HG02798 (cell line): Measurements from ENCODE around the gene CERK.

Source experiments
- ATAC-seq: cut with Tn5 transposase; IDR thresholded peaks from one replicate; pipeline ENCODE4 v1.9.1; 2021; ENCODE audit warnings: mild to moderate bottlenecking; ENCODE audit not compliant: unreplicated experiment, poor library complexity

Gene CERK

DNA sequence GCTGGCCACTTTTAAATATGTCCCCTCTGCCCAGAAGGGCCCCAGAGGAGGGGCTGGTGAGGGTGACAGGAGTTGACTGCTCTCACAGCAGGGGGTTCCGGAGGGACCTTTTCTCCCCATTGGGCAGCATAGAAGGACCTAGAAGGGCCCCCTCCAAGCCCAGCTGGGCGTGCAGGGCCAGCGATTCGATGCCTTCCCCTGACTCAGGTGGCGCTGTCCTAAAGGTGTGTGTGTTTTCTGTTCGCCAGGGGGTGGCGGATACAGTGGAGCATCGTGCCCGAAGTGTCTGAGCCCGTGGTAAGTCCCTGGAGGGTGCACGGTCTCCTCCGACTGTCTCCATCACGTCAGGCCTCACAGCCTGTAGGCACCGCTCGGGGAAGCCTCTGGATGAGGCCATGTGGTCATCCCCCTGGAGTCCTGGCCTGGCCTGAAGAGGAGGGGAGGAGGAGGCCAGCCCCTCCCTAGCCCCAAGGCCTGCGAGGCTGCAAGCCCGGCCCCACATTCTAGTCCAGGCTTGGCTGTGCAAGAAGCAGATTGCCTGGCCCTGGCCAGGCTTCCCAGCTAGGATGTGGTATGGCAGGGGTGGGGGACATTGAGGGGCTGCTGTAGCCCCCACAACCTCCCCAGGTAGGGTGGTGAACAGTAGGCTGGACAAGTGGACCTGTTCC, 71.3 kb downstream of the CERK start:
- no peak for ATAC-seq

DNA sequence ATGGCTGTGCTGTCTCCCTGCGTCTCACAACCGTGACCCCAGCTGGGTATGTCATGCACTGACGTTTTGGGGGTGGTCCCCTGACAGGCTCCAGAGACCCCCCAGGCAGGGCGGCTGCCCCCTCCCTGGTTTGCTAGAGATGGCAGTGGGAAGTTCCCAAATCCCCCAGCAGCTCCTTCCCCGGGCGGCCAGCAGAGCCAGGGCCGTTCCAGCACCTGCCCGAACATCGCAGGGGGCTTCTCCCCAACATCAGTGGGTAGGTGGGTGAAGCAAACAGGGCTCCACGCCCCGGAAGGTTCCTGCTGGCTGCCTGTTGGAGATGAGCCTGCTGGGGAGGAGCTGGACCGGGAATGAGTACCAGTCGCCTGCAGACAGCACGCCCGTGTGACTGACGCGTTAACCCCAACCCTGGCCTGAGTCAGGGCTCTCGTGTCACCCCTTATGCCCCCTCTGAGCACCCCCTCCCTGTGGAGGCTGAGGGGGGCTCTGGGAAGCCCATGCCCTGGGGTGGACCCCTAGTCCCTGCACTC, 72.2 kb downstream of the CERK start:
- no peak for ATAC-seq

DNA sequence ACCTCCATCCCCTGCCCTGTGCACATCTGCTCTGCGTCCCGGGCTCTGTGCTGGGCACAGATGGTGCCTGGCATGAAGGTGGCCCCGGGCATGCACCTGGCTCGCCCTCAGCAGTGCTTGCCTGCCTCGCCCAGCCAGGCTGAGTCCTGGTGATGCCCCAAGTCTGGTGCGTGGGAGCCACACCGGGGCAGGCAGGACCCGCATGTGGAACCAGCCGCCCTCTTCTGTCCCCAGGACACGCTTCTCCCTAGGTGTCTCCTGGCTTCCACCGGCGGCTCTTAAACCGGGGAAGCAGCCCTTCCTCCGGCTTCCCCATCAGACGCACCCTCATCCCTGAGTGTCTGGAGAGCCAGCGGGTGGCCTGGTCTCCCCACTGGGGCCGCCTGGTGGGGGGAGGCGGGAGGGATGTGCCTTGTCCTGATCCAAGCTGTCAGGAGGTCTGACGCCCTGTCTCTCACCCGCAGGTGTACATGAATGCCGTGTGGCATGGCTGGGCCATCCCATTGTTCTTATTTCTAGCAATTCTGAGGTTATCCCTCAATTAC, 72.8 kb downstream of the CERK start:
- no peak for ATAC-seq

DNA sequence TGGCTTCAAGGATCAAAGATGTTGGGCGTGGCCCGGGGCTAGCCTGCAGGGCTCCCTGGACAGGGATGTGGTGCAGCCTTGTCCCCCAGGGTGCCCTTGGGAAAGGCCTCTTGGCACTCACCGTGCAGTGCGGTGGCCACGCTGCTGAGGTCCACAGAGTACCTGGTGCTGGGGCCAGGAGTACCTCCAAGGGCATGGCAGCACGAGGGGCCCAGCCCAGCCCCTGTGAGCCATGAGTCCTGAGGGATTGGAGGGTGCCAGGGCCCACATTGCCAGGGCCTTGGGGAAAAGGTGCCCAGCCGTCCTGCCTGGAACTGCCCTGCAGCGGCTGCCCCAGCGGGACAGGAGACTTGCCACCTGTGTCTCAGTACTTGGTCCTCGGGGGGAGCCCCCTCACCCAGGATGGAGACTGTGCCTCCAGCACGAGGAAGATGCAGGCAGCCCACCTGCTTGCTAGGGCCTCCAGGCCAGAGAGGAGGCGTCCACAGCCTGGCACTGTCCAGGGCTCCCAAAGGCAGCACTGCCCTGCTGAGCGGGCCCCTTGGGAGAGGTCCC, 73.7 kb downstream of the CERK start:
- no peak for ATAC-seq

DNA sequence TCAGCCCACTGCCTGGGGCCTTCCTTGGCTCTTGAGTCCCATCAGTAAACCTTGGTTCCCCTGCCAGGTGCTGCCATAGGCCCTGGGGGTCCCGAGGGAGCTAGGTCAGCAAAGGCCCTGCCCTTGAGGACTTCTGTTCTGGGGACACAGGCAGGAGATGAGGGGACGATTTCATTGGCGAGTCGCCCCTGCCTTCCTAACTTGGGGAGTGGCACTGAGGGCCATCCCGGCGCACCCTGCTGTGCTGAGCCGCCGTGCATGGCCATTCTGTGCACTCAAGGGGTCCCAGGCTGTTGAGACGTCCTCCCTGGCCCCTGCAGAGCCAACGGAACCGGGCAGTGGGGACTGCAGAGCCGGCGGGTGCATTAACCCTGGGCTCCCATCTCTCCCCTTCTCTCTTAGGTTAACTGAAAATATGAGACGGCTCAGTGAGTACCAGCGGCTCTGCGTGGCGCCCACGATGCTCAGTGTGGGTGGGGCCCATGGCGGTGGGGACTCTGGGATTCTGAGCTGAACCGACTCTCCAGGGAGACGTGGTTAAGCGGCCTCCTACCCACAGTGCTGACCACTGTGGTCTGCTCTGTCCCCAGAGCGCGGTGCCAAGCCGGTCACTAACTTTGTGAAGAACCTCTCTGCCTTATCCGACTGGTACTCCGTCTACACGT, 74.5 kb downstream of the CERK start:
- no peak for ATAC-seq

GRCh38 chr22:46663001-46663400, 75.1 kb downstream of the CERK start:
- no peak for ATAC-seq

GRCh38 chr22:46662226-46662625, 75.8 kb downstream of the CERK start:
- ATAC-seq = no peak

DNA sequence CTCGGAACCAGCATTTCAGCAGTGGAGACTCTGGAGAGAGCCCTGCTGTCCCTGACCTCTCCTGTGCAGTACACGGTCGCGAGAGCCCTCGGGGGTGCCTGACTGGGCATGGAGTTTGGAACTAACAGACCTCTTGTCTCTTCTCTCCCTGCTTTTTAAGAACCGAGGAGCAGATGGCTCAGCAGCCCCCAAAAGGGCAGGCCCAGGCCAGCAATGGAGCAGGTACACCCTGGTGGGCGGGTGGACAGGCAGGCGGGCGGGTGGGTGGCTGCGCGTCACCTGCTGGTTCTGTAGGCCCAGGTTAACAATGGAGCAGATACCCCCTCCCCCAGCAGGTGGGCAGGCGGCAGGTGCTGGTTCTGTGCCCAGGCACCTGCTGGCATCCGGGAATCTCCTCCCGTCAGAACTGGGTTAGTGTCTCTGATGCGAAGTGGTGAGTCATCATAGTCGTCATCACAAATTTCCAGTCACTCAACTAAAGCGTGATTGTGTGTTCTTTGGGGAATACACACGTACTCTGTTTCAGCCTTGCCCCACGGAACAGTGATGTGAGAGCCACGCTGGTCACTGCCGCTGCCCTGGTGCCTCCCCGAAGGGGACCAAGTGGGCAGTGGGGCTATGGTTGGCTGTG, 76.7 kb downstream of the CERK start:
- ATAC-seq = no peak

GRCh38 chr22:46660604-46661201, 77.3 kb downstream of the CERK start:
- no peak for ATAC-seq

DNA sequence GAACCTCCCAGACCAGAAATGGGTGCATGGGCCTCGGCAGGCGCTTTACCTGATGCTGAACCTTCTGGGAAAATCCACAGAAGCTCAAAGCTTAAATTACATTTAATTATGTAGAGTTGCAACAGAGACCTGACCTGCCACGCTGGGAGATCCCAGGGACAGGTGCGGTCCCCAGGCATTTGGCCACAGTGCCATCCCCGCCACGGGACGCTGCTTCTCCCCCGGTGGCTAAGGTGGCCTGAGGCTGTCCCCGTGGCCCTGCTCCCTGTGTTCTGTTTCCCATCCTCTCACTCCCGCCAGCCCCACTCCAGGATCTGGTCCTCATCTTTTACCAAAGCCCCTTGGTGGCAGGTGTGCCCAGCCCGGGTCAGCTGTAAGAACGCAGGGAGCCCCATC, 78.3 kb downstream of the CERK start:
- ATAC-seq = no peak

GRCh38 chr22:46659059-46659790, 78.8 kb downstream of the CERK start:
- ATAC-seq = no peak

- ATAC-seq = no peak
These were observed 79.8 kb downstream of the CERK start for GRCh38 chr22:46657996-46658947.

DNA sequence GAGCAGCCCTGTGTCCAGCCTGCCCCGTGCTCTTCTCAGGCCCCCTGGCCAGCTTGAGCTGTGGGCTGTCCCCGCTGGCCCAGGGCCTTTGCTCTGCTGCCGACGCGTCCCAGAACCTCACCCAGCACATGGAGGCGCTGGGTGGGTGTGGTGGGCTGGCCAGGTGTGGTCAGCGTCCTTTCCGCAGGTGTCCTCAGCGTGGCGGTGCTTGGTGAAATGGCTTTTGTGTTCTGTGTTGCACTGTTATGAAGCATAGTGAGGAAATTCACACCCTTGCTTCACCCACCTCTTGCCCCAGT, 80.4 kb downstream of the CERK start:
- ATAC-seq = no peak

GRCh38 chr22:46656856-46657654, 81.0 kb downstream of the CERK start:
- no peak for ATAC-seq

DNA sequence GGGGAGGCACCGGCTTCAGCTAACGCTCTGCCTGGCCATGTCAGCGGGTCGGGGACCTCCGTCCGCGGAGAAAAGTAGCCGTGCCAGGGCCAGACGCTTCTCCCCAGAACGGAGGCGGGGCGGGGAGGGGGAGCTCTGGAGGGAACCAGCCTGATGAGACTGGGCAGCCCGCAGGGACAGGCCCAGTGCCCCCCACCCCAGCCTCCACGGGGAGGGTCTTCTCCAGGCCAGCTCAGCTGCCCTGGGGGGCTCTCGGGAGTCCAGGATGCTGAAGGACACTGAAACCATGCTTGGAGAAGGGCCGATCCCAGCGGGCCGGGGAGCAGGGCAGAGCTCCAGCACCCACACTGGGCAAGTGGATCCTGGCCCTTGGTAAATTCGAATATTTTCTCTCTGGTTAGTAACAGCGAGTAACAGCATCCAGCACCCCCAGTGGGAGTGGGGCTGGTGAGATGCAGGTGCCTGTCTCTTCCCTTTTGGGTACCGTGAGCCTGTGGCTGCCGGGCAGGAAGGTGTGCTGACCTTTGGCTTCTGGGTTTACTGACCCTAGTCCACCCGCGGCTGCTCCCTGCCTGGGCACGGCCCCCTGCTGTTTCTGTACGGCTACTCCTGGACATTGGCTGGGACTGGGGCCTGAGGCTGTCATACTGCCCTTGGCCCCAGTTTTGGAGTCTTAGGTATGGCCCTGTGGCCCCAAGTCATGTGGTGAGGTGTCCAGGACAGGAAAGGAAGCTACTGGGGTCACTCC, 82.0 kb downstream of the CERK start:
- ATAC-seq = no peak

DNA sequence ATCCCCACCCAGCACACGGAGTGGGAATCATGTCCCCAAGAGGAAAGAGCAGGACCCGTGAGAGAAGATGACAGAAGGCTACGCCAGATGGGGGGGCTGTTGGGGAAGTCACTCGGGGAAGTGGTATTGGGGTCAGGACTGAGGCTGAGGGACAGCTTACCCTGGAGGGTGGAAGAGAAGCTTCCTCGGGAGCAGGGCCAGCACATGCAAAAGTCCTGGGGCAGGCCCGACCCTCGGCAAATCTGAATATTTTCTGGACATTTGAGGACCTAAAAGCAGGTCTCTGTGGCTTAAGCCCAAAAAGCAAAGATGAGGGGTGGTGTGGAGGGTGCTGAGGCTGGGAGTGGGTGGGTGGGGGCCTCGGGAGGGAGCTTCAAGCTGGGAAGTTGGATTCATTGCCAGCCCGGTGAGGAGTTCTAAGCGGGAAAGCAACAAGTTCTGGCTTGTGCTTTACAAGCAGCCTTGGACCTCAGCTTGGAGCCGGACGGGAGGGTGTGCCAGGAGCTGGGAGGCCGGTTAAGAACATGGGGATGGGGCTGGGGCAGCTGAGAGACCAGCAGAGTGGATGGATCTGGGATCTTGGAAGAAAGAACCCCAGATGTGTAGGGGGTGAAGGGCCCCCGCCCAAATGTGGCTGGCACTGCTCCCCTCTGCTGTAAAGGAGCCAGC, 83.0 kb downstream of the CERK start:
- ATAC-seq = no peak

DNA sequence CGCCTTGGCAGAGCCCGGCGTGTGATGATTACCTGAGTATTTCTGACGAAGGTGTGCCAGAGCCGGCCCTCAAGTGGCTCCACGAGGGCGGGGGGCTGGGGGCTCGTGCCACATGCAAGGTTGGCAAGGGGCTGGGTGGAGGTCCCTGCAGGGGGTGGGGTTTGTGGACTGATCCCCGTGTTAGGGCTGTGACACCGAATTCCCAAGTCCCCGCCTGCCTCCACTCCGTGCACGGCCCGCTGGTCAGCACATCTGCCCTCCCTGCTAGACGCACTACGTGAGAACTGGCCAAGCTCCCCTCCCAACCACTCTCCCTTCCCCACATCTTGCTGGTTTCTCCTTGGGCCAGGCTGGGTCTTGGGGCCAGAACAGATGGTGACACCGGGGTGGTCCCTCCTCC, 83.6 kb downstream of the CERK start:
- ATAC-seq = no peak
